Measurements from ENCODE around the gene NLE1.

GRCh38 chr17:35086164-35086563 is 55.9 kb downstream of the NLE1 start:
- TF ChIP-seq CTCF (IDR thresholded peaks at IDR 0.05) (no peak), POLR2A (IDR thresholded peaks at IDR 0.05) (no peak)

Measured in adrenal gland (tissue), 5 donors.